Hypothalamus (tissue), 51 donors: Measurements from ENCODE around the gene MGAT4A.
A peak's percentile ranks its signal among the peaks of the same experiment; 100 is the strongest.
"Not testable (repeated sequence)": the region's sequence is repeated elsewhere in the genome, so short reads cannot be mapped to it uniquely, and the experiment has no call there.

ENCODE experiments used
- DNase-seq, 51 donors: peaks; one replicate each; lab custom pipeline; 2025; lab: John Stamatoyannopoulos, UW

MGAT4A gene

GRCh38 chr2:98615481-98615880 is 115.5 kb downstream of the MGAT4A start:
- DNase-seq = no peak

DNA sequence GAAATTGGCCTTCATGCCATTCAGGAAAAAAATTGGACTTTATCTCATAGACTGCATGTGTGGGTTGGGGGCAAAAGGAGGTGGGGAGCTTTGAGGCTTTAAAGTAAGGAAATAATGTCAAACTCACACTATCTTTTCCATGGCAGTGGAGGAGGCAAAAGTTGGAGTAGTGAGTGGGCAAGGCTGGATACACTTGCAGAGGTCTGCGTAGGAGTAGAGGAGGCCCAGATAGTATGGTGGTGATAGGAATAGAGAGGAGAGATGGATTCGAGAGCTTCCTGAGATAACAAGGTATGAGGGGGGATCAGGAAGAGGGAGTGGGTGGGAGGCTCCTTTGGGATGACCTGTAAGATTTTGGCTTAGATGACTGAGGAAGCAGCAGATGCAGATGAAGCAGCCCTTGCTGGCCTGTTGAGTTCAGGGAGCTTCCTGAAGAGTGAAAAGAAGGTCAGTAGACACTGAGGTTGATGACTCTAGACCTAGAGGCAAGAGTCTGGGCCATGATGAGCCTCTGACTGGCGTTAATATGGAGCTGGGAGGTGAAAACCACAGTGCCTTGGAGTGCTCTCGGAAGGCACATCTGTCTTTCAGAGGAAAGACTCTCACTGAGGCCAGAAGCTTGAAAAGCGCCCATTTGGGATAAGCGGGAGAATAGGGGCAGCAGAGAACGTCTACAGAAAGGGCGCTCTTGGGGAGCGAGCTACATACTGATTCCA is 116.8 kb downstream of the MGAT4A start:
- DNase-seq = no peak

- peak in 6 of 51 donors; percentile 35 to 50 (median 44) for DNase-seq
Observed at GRCh38 chr2:98608962-98609604, 121.8 kb downstream of the MGAT4A start.

DNA sequence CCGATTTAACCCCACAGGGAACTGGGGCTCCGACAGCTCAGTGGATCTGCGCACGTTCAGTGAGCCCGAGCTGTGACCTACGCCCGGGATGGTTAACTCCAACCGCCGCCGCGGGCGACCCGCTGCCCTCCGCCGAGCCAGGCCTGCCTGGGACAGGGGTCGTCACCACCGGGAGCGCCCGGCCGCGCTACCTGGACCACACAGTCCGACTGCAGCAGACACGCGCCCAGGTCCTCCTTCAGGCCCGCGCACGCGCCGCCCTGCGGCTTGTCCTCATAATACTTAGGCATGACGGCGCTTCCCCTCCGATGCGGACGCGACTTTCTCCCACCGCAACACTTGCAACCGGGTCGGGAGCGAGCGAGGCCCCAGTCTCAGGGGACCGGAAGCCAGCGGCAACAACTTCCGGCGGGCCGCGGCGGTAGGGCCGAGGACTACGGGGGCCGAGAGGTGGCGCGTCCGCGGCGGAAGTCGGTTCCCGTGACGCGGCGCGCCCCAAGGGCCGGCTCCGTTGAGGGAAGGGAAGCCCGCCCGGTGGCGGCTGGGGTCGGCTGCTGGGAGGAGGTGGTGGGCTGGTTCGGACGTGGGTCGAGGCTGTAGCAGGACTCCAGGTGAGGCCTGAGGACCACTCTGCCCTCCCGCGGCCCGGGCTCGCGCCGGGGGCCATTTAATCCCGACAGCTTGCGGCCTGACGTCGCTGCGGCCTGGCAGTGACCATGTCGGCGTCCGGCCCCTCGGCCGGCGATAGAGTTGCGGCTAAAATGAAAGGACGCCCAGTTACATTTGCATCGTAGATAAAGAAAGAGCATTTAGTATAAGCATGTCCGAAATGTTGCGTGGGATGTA is 122.6 kb downstream of the MGAT4A start, which contains the start of the genes COA5 and UNC50:
Gene COA5 (minus strand): TSS at position 397 of the 846 bp plus-strand sequence. CDS start 107 bp downstream, at position 290.
Gene UNC50 (plus strand): TSS at position 474 of the 846 bp plus-strand sequence. CDS start 1,171 bp downstream, outside the sequence.
- peak; percentile 30 to 90 (median 78) for DNase-seq

- no peak for DNase-seq
Observed at GRCh38 chr2:98607741-98608115, 123.2 kb downstream of the MGAT4A start.

GRCh38 chr2:98607104-98607503 is 123.8 kb downstream of the MGAT4A start:
- no peak for DNase-seq

DNA sequence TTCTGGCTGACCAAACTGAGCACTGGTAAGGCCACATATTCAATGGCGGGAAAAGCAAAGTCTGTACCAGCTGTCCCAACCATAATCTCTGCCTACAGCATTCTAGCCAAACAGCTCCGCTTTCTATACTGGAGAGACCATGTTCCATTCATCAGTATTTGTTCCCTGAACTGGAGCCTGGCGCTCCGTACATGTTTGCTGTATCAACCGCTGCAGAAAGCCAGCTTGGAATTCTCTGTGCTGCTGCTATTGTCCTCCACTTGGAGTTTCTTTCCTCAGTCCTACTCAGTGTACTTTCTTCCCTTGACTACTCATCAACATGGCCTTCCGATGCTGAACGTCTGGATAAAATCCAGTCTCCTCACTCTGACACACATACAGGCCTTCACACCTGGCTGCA is 124.5 kb downstream of the MGAT4A start:
- DNase-seq = no peak

GRCh38 chr2:98605076-98605475 is 125.9 kb downstream of the MGAT4A start:
- no peak for DNase-seq

DNA sequence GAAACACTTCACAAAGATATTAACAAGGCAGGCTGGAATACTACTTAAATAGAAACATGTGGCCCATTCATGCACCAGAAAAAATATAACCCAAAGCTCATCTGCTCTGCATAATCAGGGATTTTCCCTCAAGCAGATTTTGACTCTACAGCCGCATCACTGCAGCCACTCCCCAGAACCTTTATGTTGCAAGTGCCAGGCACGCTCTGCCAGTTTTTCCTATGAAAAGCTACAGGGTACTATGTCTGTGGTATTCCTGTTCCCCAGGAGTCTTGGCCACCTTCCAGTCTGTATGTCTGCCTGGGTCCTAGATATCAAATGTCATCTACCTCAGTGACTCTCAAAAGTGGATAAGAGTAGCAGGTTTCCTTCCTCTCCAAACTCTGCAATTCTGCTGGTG is 126.4 kb downstream of the MGAT4A start:
- no peak for DNase-seq

DNA sequence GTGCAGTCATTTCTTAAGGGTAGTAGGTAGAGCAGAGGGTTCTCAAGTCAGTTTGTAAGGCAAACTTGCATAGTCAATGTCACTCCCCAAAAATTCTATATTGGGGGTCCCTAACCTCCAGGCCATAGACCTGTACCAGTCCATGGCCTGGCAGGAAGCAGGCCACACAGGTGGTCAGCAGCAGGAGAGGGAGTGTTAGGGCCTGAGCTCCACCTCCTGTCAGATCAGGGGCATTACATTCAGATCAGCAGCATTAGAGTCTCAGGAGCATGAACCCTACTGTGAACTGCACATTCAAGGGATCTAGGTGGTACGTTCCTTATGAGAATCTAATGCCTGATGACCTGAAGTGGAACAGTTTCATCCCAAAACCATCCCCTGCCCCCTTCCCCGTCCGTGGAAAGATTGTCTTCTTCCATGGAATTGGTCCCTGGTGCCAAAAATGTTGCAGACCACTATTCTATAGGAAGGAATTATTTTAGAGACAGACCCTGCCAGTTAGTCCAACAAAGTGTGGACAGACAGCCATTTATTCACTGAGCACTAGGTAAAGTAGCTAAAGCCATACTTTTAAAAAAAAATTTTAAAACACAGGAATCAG is 129.3 kb downstream of the MGAT4A start:
- DNase-seq = no peak

DNA sequence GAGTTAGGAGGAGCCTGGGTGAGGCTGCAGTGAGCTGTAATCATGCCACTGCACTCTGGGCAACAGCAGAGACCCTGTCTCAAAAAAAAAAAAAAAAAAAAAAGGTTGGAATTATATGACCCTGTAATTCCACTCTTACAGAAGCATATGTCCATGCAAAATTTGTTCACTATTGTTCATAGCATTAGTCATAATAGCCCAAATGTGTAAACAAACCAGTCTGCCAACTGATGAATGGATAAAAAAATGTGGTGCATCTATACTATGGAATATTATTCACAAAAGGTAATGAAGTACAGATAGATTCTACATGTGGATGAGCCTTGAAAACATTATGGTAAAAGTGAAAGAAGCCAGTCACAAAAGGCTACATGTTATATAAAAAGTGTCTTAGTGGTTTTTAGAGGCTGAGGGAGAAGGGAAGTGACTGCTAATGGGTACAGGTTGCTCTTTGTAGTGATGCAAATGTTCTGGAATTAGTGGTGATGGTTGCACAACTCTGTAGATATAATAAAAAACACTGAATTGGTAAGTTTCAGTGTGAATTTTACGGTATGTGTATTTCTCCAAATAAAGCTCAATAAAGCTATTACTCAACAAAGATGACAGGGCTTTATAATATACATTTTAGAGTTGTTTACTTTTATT is 132.0 kb downstream of the MGAT4A start:
- no peak for DNase-seq

DNA sequence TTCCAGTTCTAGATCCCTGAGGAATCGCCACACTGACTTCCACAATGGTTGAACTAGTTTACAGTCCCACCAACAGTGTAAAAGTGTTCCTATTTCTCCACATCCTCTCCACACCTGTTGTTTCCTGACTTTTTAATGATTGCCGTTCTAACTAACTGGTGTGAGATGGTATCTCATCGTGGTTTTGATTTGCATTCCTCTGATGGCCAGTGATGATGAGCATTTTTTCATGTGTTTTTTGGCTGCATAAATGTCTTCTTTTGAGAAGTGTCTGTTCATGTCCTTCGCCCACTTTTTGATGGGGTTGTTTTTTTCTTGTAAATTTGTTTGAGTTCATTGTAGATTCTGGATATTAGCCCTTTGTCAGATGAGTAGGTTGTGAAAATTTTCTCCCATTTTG is 136.3 kb downstream of the MGAT4A start:
- not testable (repeated sequence) for DNase-seq

GRCh38 chr2:98592565-98592964 is 138.4 kb downstream of the MGAT4A start:
- no peak for DNase-seq

DNA sequence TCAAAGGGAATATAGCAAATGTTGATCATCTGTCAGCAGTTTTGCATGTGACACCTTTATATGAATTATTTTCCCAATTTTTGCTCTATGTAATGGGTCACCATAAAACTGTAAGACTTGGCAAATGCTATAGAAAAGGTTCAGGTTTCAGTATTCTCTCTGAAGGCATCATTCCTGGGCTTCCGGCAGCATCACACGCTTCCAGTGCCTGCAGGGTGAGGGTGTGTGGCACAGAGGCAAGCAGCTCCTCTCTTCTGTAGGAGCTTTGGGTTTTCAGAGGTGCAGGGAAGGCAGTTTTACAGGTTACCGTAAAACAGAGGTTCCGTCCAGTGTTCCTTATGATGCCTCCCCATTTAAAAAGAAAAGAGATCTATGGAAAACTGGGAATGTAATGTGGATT is 141.4 kb downstream of the MGAT4A start:
- no peak for DNase-seq

GRCh38 chr2:98588880-98589431 is 142.0 kb downstream of the MGAT4A start:
- DNase-seq = no peak

DNA sequence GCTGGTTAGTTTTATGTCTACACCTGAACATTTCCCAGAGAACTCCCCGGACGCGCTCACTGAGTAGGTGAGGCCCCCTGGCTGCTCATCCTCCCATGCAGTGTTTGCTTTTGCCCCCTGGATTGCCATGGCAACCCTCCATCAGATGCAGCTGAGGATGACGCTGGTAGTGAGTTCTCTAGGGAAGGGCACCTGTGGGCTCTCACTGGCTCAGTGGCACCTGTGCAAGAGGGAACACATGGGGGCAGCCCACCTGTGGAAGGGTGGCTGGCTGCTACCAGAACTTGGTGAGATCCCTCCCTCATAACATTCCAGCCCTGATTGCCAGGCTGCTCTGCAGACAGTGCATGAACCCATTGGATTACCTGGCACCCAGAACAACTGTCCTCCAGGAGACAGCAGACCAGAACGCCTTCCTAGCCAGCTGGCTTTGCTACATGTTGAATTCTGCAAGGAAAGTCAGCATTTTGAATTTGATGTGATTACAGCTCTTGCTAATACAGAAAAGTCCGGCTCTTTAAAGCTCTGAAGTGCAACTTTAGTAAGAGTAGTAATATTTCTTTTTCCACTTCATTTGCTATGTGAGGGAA is 144.3 kb downstream of the MGAT4A start:
- no peak for DNase-seq

DNA sequence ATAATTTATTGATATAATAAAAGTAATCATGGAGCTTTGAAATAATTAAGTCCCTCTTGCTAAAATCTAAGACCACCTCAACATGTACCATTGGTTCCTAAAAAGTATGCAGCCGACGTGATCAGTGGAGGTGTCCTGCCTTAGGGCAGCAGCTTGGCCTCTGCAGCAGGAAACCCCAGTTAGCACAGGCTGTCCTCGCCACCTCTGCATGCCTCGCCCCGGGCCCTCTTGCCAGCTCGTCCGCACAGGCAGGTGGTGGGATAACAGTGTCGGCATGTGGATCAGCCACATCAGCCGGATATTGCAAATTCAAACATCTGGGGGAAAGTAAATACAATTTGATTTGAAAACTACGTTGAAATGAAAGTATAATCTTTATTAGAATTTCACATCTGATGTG is 145.5 kb downstream of the MGAT4A start:
- no peak for DNase-seq

DNA sequence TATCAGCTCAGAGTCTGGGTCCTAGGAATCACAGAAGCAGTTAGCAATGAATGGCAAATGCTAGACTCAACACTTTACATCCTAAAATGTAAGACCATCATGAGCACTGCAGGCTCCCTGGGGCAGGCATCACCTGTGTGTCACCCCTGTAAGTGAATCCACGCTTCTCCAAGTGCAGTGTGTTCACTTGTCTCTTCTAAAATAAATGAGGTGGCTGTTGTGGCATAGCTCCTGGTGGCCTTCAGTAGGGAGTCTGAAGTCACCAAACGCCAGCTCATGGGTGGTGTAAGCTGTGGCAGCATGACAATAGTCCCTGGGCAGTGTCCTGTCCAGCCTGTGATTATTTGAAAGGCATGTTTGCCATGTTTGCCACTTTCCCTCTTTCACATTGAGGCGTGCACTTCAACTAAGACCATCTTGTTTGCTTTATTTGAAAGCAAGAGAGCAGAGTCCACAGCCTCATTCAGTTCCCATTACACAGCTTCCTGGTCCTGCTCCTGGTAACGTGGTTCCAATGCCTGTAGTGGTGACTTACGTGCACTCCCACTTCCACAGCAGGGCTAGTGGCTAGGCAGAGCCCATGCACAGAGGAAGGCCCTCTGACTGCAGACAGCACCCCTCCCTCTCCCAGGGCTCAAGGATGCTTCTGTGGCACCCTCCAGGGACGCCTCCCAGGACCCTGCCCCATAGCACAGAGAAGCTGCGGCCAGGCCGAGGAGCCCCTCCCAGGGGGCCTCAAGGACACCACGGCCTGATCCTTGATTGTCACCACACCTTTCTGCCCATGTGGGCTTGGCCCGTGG is 146.9 kb downstream of the MGAT4A start:
- no peak for DNase-seq

- no peak for DNase-seq
Observed at GRCh38 chr2:98583276-98583675, 147.7 kb downstream of the MGAT4A start.
